Parathyroid adenoma (tissue), 2 donors: ENCODE data around the gene MARCHF4.

ENCODE experiments used
- H2AFZ ChIP-seq: fragments of 300-600 bp; sonication (generic); one replicate; pipeline ENCODE4 v1.7.0; 2017; ENCODE audit warnings: antibody characterized with exemption, mild to moderate bottlenecking
- H3K27ac ChIP-seq: fragments of 300-600 bp; sonication (generic); one replicate; pipeline ENCODE4 v1.7.0; 2017
- H3K27me3 ChIP-seq: fragments of 300-600 bp; sonication (generic); one replicate; pipeline ENCODE4 v1.7.0; 2017; ENCODE audit warnings: low read length; ENCODE audit not compliant: control insufficient read depth, insufficient read depth
- H3K36me3 ChIP-seq: fragments of 300-600 bp; sonication (generic); one replicate; pipeline ENCODE4 v1.7.0; 2017; ENCODE audit warnings: low read length; ENCODE audit not compliant: control insufficient read depth, insufficient read depth
- H3K4me1 ChIP-seq: fragments of 300-600 bp; sonication (generic); one replicate; pipeline ENCODE4 v1.7.0; 2017; ENCODE audit warnings: control low read depth
- H3K4me2 ChIP-seq: fragments of 300-600 bp; sonication (generic); one replicate; pipeline ENCODE4 v1.7.0; 2017; ENCODE audit warnings: low read length
- H3K4me3 ChIP-seq: fragments of 300-600 bp; sonication (generic); one replicate; pipeline ENCODE4 v1.7.0; 2017; ENCODE audit warnings: low read depth, low read length
- H3K79me2 ChIP-seq: fragments of 300-600 bp; sonication (generic); one replicate; pipeline ENCODE4 v1.7.0; 2017; ENCODE audit warnings: control low read depth
- H3K9ac ChIP-seq: fragments of 300-600 bp; sonication (generic); one replicate; pipeline ENCODE4 v1.7.0; 2017; ENCODE audit warnings: mild to moderate bottlenecking
- H3K9me3 ChIP-seq: fragments of 300-600 bp; sonication (generic); one replicate; pipeline ENCODE4 v1.7.0; 2017; ENCODE audit warnings: low read length; ENCODE audit not compliant: control insufficient read depth
- CTCF ChIP-seq: fragments of 300-600 bp; sonication (generic); IDR thresholded peaks from one replicate; pipeline ENCODE4 v1.7.0; 2017; ENCODE audit warnings: antibody characterized with exemption, mild to moderate bottlenecking
- donor health status: primary hyperparathyroidism.

MARCHF4 gene

GRCh38 chr2:216415541-216415940, 43.3 kb upstream of the MARCHF4 start:
- Histone ChIP-seq H3K27ac (no peak overlapping the region), H3K9ac (no peak overlapping the region), H3K4me3 (no peak overlapping the region), H3K27me3 (no peaks in the 10 kb centered on the region), H3K4me2 (no peak overlapping the region), H2AFZ (no peak overlapping the region), H3K4me1 (no peaks in the 10 kb centered on the region), H3K36me3 (no peaks in the 10 kb centered on the region), H3K79me2 (no peaks in the 10 kb centered on the region), H3K9me3 (no peaks in the 10 kb centered on the region)
- TF ChIP-seq CTCF = no peak

GRCh38 chr2:216414772-216415319, 42.6 kb upstream of the MARCHF4 start:
- Histone ChIP-seq H3K4me3 (no peak overlapping the region), H3K4me2 (no peak overlapping the region), H3K79me2 (no peaks in the 10 kb centered on the region), H3K27me3 (no peaks in the 10 kb centered on the region), H3K9ac (no peak overlapping the region), H2AFZ (no peak overlapping the region), H3K36me3 (no peaks in the 10 kb centered on the region), H3K4me1 (no peaks in the 10 kb centered on the region), H3K27ac (no peak overlapping the region), H3K9me3 (no peaks in the 10 kb centered on the region)
- TF ChIP-seq CTCF = no peak

GRCh38 chr2:216413882-216414281, 41.6 kb upstream of the MARCHF4 start:
- Histone ChIP-seq H3K36me3 (no peaks in the 10 kb centered on the region), H3K4me2 (no peak overlapping the region), H3K27ac (no peak overlapping the region), H3K4me1 (no peaks in the 10 kb centered on the region), H3K9ac (no peak overlapping the region), H3K27me3 (no peaks in the 10 kb centered on the region), H2AFZ (no peak overlapping the region), H3K9me3 (no peaks in the 10 kb centered on the region), H3K79me2 (no peaks in the 10 kb centered on the region), H3K4me3 (no peak overlapping the region)
- no peak for TF ChIP-seq CTCF

GRCh38 chr2:216412022-216412999, 40.0 kb upstream of the MARCHF4 start, which contains the start of gene SMARCAL1:
TSS of gene SMARCAL1 (plus strand) at chr2:216412484. CDS start at chr2:216414705, 2,221 bp downstream.
- Histone ChIP-seq H3K27me3 (no peaks in the 10 kb centered on the region), H3K9ac (peak within 1 kb of the TSS; percentile 54), H2AFZ (peak within 1 kb of the TSS; percentile 96), H3K79me2 (no peaks in the 10 kb centered on the region), H3K9me3 (no peaks in the 10 kb centered on the region), H3K36me3 (no peaks in the 10 kb centered on the region), H3K4me2 (peak within 1 kb of the TSS; percentile 63), H3K4me1 (no peaks in the 10 kb centered on the region), H3K4me3 (peak within 1 kb of the TSS; percentile 97), H3K27ac (peak within 1 kb of the TSS; percentile 90)
- no peak for TF ChIP-seq CTCF
